GM23338 (cell line): ENCODE results near the gene STEAP3.

ENCODE experiments used
- CREB1 ChIP-seq: fragments of 250-450 bp; sonication (Bioruptor Pico); IDR thresholded peaks from 2 replicates; pipeline ENCODE4 v1.5.0; 2020; ENCODE audit warnings: low read depth, mild to moderate bottlenecking, moderate library complexity
- CTCF ChIP-seq, 2 experiments: fragments of 200-600 bp in 1 of 2; sonication (generic) in 1 of 2; conservative IDR thresholded peaks; 2 replicates each; pipeline versions ENCODE4 v1.5.1 to v1.6.1; 2016 to 2017; ENCODE audit warnings: antibody characterized with exemption in 2 of 2, low read depth in 2 of 2, mild to moderate bottlenecking in 2 of 2, moderate library complexity in 1 of 2
- EZH2 ChIP-seq: fragments of 200-600 bp; sonication (generic); IDR thresholded peaks from one replicate; pipeline ENCODE4 v1.8.0; 2017; ENCODE audit warnings: antibody characterized with exemption, mild to moderate bottlenecking, low read depth; ENCODE audit not compliant: unreplicated experiment
- EZH2phosphoT487 ChIP-seq: fragments of 200-600 bp; sonication (generic); IDR thresholded peaks from one replicate; pipeline ENCODE4 v1.8.1; 2018; ENCODE audit warnings: antibody characterized with exemption; ENCODE audit not compliant: unreplicated experiment
- JUNB ChIP-seq: IDR thresholded peaks from one replicate; pipeline ENCODE4 v1.6.1; 2016; ENCODE audit warnings: antibody characterized with exemption; ENCODE audit not compliant: unreplicated experiment
- POLR2AphosphoS5 ChIP-seq: IDR thresholded peaks from 2 replicates; pipeline ENCODE4 v1.6.1; 2016; ENCODE audit warnings: antibody characterized with exemption, low read depth
- REST ChIP-seq: IDR thresholded peaks from one replicate; pipeline ENCODE4 v1.6.1; 2018; ENCODE audit warnings: antibody characterized with exemption; ENCODE audit not compliant: unreplicated experiment
- STAT1 ChIP-seq: IDR thresholded peaks from one replicate; pipeline ENCODE4 v1.6.1; 2016; ENCODE audit warnings: antibody characterized with exemption; ENCODE audit not compliant: unreplicated experiment
- ZNF114 ChIP-seq: fragments of 250-450 bp; sonication (Bioruptor Pico); IDR thresholded peaks from 2 replicates; pipeline ENCODE4 v1.5.0; 2020; ENCODE audit warnings: mild to moderate bottlenecking, moderate library complexity
- ZNF331 ChIP-seq: fragments of 250-450 bp; sonication (Bioruptor Pico); IDR thresholded peaks from 2 replicates; pipeline ENCODE4 v1.5.0; 2020; ENCODE audit warnings: low read depth, mild to moderate bottlenecking, moderate library complexity
- TF ChIP-seq, protein P1 (sequence below): IDR thresholded peaks from 2 replicates; pipeline ENCODE4 v1.6.1; 2016; ENCODE audit warnings: antibody characterized with exemption

DNA sequence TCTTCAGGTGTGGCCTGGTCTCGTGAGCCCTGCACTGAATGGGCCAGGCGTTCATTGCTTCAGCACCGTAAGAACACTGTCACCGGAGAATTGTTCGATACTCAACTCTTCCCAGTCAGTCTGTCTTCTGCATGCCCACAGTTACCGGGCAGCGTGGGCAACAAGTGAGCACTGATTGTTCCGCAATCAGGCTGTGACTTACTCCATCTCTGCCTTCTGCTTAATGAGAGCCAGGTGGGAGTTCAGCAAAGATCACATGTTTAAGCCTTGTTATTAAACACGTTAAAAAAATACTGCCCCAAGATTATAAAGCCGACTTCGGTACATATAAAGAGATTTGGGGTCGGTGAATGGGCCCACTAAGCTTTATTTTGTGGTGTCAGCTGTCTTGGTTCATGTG lies 3.7 kb downstream of the STEAP3 start:
- no peak for TF ChIP-seq CTCF (conservative IDR thresholded peaks at IDR 0.05; ENCODE audit: low read depth in 2 of 2)
- no peak for TF ChIP-seq POLR2AphosphoS5
- TF ChIP-seq EZH2, result no peak
- TF ChIP-seq REST, result no peak
- no peak for TF ChIP-seq ZNF331 (CRISPR knock-in tag)
- no peak for TF ChIP-seq CREB1 (CRISPR knock-in tag)
- TF ChIP-seq EZH2phosphoT487, result no peak
- no peak for TF ChIP-seq ZNF114 (CRISPR knock-in tag)
- no peak for TF ChIP-seq JUNB
- TF ChIP-seq STAT1, result no peak
- TF ChIP-seq, protein P1, sequence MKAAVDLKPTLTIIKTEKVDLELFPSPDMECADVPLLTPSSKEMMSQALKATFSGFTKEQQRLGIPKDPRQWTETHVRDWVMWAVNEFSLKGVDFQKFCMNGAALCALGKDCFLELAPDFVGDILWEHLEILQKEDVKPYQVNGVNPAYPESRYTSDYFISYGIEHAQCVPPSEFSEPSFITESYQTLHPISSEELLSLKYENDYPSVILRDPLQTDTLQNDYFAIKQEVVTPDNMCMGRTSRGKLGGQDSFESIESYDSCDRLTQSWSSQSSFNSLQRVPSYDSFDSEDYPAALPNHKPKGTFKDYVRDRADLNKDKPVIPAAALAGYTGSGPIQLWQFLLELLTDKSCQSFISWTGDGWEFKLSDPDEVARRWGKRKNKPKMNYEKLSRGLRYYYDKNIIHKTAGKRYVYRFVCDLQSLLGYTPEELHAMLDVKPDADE, result no peak
